GM12892 (cell line): ENCODE data around the gene CDK5R2.

Experiments
- POLR2A ChIP-seq: IDR thresholded peaks from 2 replicates; pipeline ENCODE4 v1.6.1; 2011; ENCODE audit warnings: low read depth, low read length, control low read depth
- POLR2AphosphoS5 ChIP-seq: IDR thresholded peaks from 2 replicates; pipeline ENCODE4 v1.6.1; 2011; ENCODE audit warnings: low read depth, low read length, control low read depth
- TAF1 ChIP-seq: IDR thresholded peaks from 2 replicates; pipeline ENCODE4 v1.6.1; 2011; ENCODE audit warnings: low read depth, mild to moderate bottlenecking, control low read depth, low read length, borderline replicate concordance

- TF ChIP-seq POLR2AphosphoS5 = no peak
- TF ChIP-seq POLR2A = no peak
- TF ChIP-seq TAF1 = no peak
Measured at GRCh38 chr2:218983263-218983933, 23.9 kb downstream of the CDK5R2 start.
